H1 (cell line): ENCODE data around the gene LCN15. TPM values are rescaled to one million over a fixed set of nuclear protein-coding genes. Genes with fewer than 3 reads are reported as not detected.

Experiments
- CTCF ChIA-PET: fragments of 300-600 bp; sonication (Branson Sonifier 250); formaldehyde crosslinking; loops from one replicate; lab custom pipeline; 2021; ENCODE audit not compliant: partially characterized antibody; lab: Charles Lee
- POLR2A ChIA-PET: fragments of 300-600 bp; sonication (Branson Sonifier 250); formaldehyde crosslinking; loops from one replicate; lab custom pipeline; 2021; ENCODE audit warnings: inconsistent platforms; ENCODE audit not compliant: partially characterized antibody; lab: Charles Lee
- DNase-seq, 2 experiments: peaks; one replicate each; pipeline versions ENCODE4 v3.0.0 to v3.0.0-alpha.2; 2010 to 2022; ENCODE audit warnings: low spot score in 2 of 2, low read depth in 1 of 2, mixed read lengths in 1 of 2
- FAIRE-seq: peaks from 2 replicates; lab custom pipeline; 2011; peaks lifted over from hg19 to GRCh38; lab: Jason Lieb, UNC
- H2AFZ ChIP-seq: 2 replicates; pipeline ENCODE4 v1.8.1; 2012; ENCODE audit warnings: low read length, inconsistent platforms
- H2AK5ac ChIP-seq: 2 replicates; pipeline ENCODE4 v1.6.1; 2013; ENCODE audit warnings: low read depth, low read length
- H2BK120ac ChIP-seq: replicated peaks from 2 replicates; pipeline ENCODE3; 2013; ENCODE audit warnings: low read depth, low read length, inconsistent platforms
- H2BK12ac ChIP-seq: 2 replicates; pipeline ENCODE4 v1.6.1; 2013; ENCODE audit warnings: low read depth, low read length
- H2BK15ac ChIP-seq: 2 replicates; pipeline ENCODE4 v1.6.1; 2013; ENCODE audit warnings: low read length
- H2BK20ac ChIP-seq: 2 replicates; pipeline ENCODE4 v1.6.1; 2013; ENCODE audit warnings: low read length
- H2BK5ac ChIP-seq: 2 replicates; pipeline ENCODE4 v1.6.1; 2013; ENCODE audit warnings: low read depth, low read length
- H3K14ac ChIP-seq: 2 replicates; pipeline ENCODE4 v1.6.1; 2013; ENCODE audit warnings: inconsistent platforms; ENCODE audit not compliant: insufficient read length
- H3K18ac ChIP-seq: 2 replicates; pipeline ENCODE4 v1.6.1; 2013; ENCODE audit warnings: low read length; ENCODE audit errors: extremely low read depth
- H3K23ac ChIP-seq: 2 replicates; pipeline ENCODE4 v1.6.1; 2013; ENCODE audit warnings: inconsistent platforms; ENCODE audit not compliant: insufficient read length
- H3K23me2 ChIP-seq: 2 replicates; pipeline ENCODE4 v1.6.1; 2013; ENCODE audit warnings: low read depth, low read length
- H3K27ac ChIP-seq: 2 replicates; pipeline ENCODE4 v1.6.1; 2011; ENCODE audit warnings: low read depth, low read length, inconsistent platforms
- H3K27me3 ChIP-seq, 4 experiments: replicated peaks in 1 of 4; 1 replicate in 1 of 4; 2 replicates in 3 of 4; pipeline versions ENCODE4 v1.6.1 to v1.8.1; 2011 to 2013; ENCODE audit warnings: low read length in 3 of 4, mild to moderate bottlenecking in 3 of 4, inconsistent platforms in 2 of 4, mixed read lengths in 2 of 4, moderate library complexity in 1 of 4; ENCODE audit not compliant: control insufficient read depth in 3 of 4, insufficient read depth in 3 of 4; ENCODE audit errors: extremely low read depth in 1 of 4
- H3K36me3 ChIP-seq, 4 experiments: 2 replicates each; pipeline versions ENCODE4 v1.6.1 to v1.8.1; 2011 to 2013; ENCODE audit warnings: mild to moderate bottlenecking in 4 of 4, low read length in 3 of 4, moderate library complexity in 2 of 4, control low read depth in 1 of 4, inconsistent platforms in 1 of 4; ENCODE audit not compliant: insufficient read depth in 4 of 4, control insufficient read depth in 2 of 4
- H3K4ac ChIP-seq: replicated peaks from 2 replicates; pipeline ENCODE3; 2013; ENCODE audit warnings: low read length, low read depth, mixed read lengths, inconsistent platforms; ENCODE audit not compliant: insufficient read length
- H3K4me1 ChIP-seq, 4 experiments: replicated peaks in 1 of 4; 1 replicate in 1 of 4; 2 replicates in 3 of 4; pipeline versions ENCODE4 v1.6.1 to v1.8.1; 2011 to 2013; ENCODE audit warnings: low read length in 3 of 4, inconsistent platforms in 2 of 4, mixed read lengths in 1 of 4; ENCODE audit not compliant: insufficient read depth in 4 of 4, control insufficient read depth in 3 of 4
- H3K4me2 ChIP-seq, 2 experiments: 2 replicates each; pipeline versions ENCODE4 v1.6.1 to v1.8.1; 2011 to 2013; ENCODE audit warnings: low read depth in 2 of 2, low read length in 2 of 2, control low read depth in 1 of 2, inconsistent platforms in 1 of 2, mild to moderate bottlenecking in 1 of 2; ENCODE audit not compliant: insufficient read depth in 1 of 2
- H3K4me3 ChIP-seq, 4 experiments: fragments of 200-600, 300-600 bp in 1 of 4; sonication (generic), shearing (Covaris generic), sonication (Bioruptor Twin) in 1 of 4; 2 replicates each; pipeline versions ENCODE4 v1.5.1 to v1.8.1; 2011 to 2016; ENCODE audit warnings: low read length in 4 of 4, low read depth in 3 of 4, control low read depth in 2 of 4, inconsistent platforms in 2 of 4, mild to moderate bottlenecking in 2 of 4, mixed read lengths in 1 of 4, moderate library complexity in 1 of 4; ENCODE audit not compliant: insufficient read depth in 2 of 4; ENCODE audit errors: extremely low read depth in 1 of 4
- H3K56ac ChIP-seq: replicated peaks from 2 replicates; pipeline ENCODE3; 2013; ENCODE audit warnings: low read depth, mild to moderate bottlenecking, mixed read lengths, low read length, inconsistent platforms; ENCODE audit not compliant: insufficient read length
- H3K79me1 ChIP-seq: 2 replicates; pipeline ENCODE4 v1.6.1; 2013; ENCODE audit warnings: low read depth, low read length, control low read depth
- H3K79me2 ChIP-seq, 2 experiments: 2 replicates each; pipeline versions ENCODE4 v1.6.1 to v1.8.1; 2012 to 2013; ENCODE audit warnings: low read length in 2 of 2, mild to moderate bottlenecking in 2 of 2, inconsistent platforms in 1 of 2; ENCODE audit not compliant: insufficient read depth in 2 of 2, control insufficient read depth in 1 of 2
- H3K9ac ChIP-seq, 4 experiments: replicated peaks in 1 of 4; 1 replicate in 1 of 4; 2 replicates in 3 of 4; pipeline versions ENCODE4 v1.6.1 to v1.8.1; 2011 to 2013; ENCODE audit warnings: low read depth in 3 of 4, low read length in 3 of 4, control low read depth in 2 of 4, mild to moderate bottlenecking in 2 of 4, moderate library complexity in 2 of 4, inconsistent platforms in 1 of 4; ENCODE audit errors: extremely low read depth in 1 of 4
- H3K9me3 ChIP-seq, 2 experiments: 2 replicates each; pipeline versions ENCODE4 v1.6.1 to v1.8.1; 2012 to 2013; ENCODE audit warnings: mild to moderate bottlenecking in 2 of 2, moderate library complexity in 2 of 2, control low read depth in 1 of 2, inconsistent platforms in 1 of 2, low read depth in 1 of 2, low read length in 1 of 2, mixed read lengths in 1 of 2; ENCODE audit not compliant: insufficient read depth in 2 of 2
- H4K20me1 ChIP-seq, 2 experiments: replicated peaks in 1 of 2; 2 replicates each; pipeline versions ENCODE3 to v1.8.1; 2011 to 2013; ENCODE audit warnings: inconsistent platforms in 2 of 2, low read length in 2 of 2, mild to moderate bottlenecking in 1 of 2; ENCODE audit not compliant: insufficient read depth in 2 of 2, control insufficient read depth in 1 of 2
- H4K5ac ChIP-seq: 2 replicates; pipeline ENCODE4 v1.6.1; 2013; ENCODE audit warnings: low read length, low read depth, mixed read lengths, inconsistent platforms; ENCODE audit not compliant: insufficient read length
- H4K8ac ChIP-seq: 2 replicates; pipeline ENCODE4 v1.8.0; 2013; ENCODE audit warnings: mild to moderate bottlenecking, moderate library complexity, low read length, inconsistent platforms; ENCODE audit not compliant: insufficient read depth; ENCODE audit errors: extremely low read depth
- H4K91ac ChIP-seq: replicated peaks from 2 replicates; pipeline ENCODE3; 2013; ENCODE audit warnings: low read length, mixed read lengths, inconsistent platforms; ENCODE audit not compliant: insufficient read length
- GTF2F1 ChIP-seq: IDR thresholded peaks from 2 replicates; pipeline ENCODE4 v1.6.1; 2012; ENCODE audit warnings: low read depth, low read length, improper control_type of control experiment, borderline replicate concordance
- PHF8 ChIP-seq: fragments of 200-600 bp; sonication (generic); conservative IDR thresholded peaks from 2 replicates; pipeline ENCODE4 v1.7.1; 2012; ENCODE audit warnings: low read depth, mild to moderate bottlenecking, inconsistent platforms, low read length, moderate library complexity
- RAD21 ChIP-seq, 2 experiments: IDR thresholded peaks in 1 of 2; conservative IDR thresholded peaks in 1 of 2; 2 replicates each; pipeline ENCODE4 v1.6.1; 2011; ENCODE audit warnings: low read depth in 2 of 2, low read length in 2 of 2, improper control_type of control experiment in 1 of 2, inconsistent platforms in 1 of 2, mild to moderate bottlenecking in 1 of 2, moderate library complexity in 1 of 2
- SAP30 ChIP-seq: fragments of 300-600 bp; sonication (generic); IDR thresholded peaks from 2 replicates; pipeline ENCODE4 v1.7.1; 2012; ENCODE audit warnings: low read length, moderate library complexity, mild to moderate bottlenecking, inconsistent platforms; ENCODE audit not compliant: insufficient read depth, insufficient replicate concordance
- SRF ChIP-seq: IDR thresholded peaks from 2 replicates; pipeline ENCODE4 v1.6.1; 2011; ENCODE audit warnings: mild to moderate bottlenecking, low read depth, low read length, moderate library complexity
- TCF12 ChIP-seq: IDR thresholded peaks from 2 replicates; pipeline ENCODE4 v1.6.1; 2011; ENCODE audit warnings: low read depth, mild to moderate bottlenecking, low read length
- TEAD4 ChIP-seq: IDR thresholded peaks from 2 replicates; pipeline ENCODE4 v1.6.1; 2012; ENCODE audit warnings: low read depth, low read length, inconsistent platforms, mixed read lengths
- ZNF274 ChIP-seq: IDR thresholded peaks from 2 replicates; pipeline ENCODE4 v1.7.0; 2012; ENCODE audit warnings: low read length, borderline replicate concordance; ENCODE audit errors: extremely low read depth
- WGBS, 2 experiments: shearing (Covaris generic) in 1 of 2; methylation state at CpG; one replicate each; pipeline versions ENCODE4 v1.1.6 to v1.1.7; 2013 to 2015; ENCODE audit warnings: low lambda C conversion rate in 2 of 2, mixed read lengths in 2 of 2, inconsistent platforms in 1 of 2, low coverage in 1 of 2, missing lambda C conversion rate in 1 of 2; ENCODE audit not compliant: insufficient replicate concordance in 2 of 2, insufficient coverage in 1 of 2, insufficient read length in 1 of 2; ENCODE audit errors: extremely low coverage in 1 of 2, missing lambda C conversion rate in 1 of 2; 5-methylcytosine and 5-hydroxymethylcytosine counted together
- polyA plus RNA-seq, 7 experiments: library from polyadenylated mRNA; depleted of rRNA in 3 of 7; stranded (reverse) in 5 of 7; unstranded in 2 of 7; fragments of >200 nt in 5 of 7; fragments of 200-250 nt in 2 of 7; gene quantifications; 1 replicate in 5 of 7; 2 replicates in 1 of 7; 4 replicates in 1 of 7; pipeline versions ENCODE4 v1.2.1 to v1.2.3, GENCODE V29; 2011 to 2013; ENCODE audit warnings: missing spikeins in 2 of 7, mixed read lengths in 2 of 7
- total RNA-seq: library from RNA; stranded (reverse); fragmentation: NEBNext Ultra II Directional; extraction: Animal tissue kit (Norgen Biotek cat#: 25700); gene quantifications from 2 replicates; pipeline ENCODE4 v1.2.1, GENCODE V29; 2021
- TF ChIP-seq, protein P1 (sequence below): IDR thresholded peaks from 2 replicates; pipeline ENCODE4 v1.6.1; 2012; ENCODE audit warnings: inconsistent platforms
- TF ChIP-seq, protein P2 (sequence below), 3 experiments: IDR thresholded peaks; 1 replicate in 2 of 3; 2 replicates in 1 of 3; pipeline versions ENCODE4 v1.5.1 to v1.6.1; 2011; ENCODE audit warnings: low read length in 3 of 3, mild to moderate bottlenecking in 3 of 3, inconsistent platforms in 2 of 3, low read depth in 1 of 3, moderate library complexity in 1 of 3; ENCODE audit not compliant: insufficient read depth in 1 of 3; ENCODE audit errors: control extremely low read depth in 1 of 3

Gene LCN15
- total and polyA plus RNA-seq, 2 of the 8 experiments (the other 6 are each of a cell fraction or from before 2014, with no cell fraction given): 0.08 to 0.47 TPM

GRCh38 chr9:136740069-136740468 lies 24.2 kb downstream of the LCN15 start:
- H3K4ac ChIP-seq: no peak overlapping the region
- DNase-seq (no peak), FAIRE-seq (no peak)
- H2BK15ac ChIP-seq: no peak overlapping the region
- no peaks in the 10 kb centered on the region for H3K79me2 ChIP-seq
- H2AK5ac ChIP-seq: no peak overlapping the region
- H4K5ac ChIP-seq: no peak overlapping the region
- H3K27me3 ChIP-seq: peaks cover 0 to 4% (median 0%) of the 10 kb centered on the region in 4 experiments; a peak in 3 of 7 replicates
- H2BK12ac ChIP-seq: no peak overlapping the region
- no peak overlapping the region for H4K91ac ChIP-seq
- WGBS, 2 experiments: 93% methylated on average over 11 of the region's 11 CpGs; no CpG with 5 or more reads in 1 of the 2 experiments
- H3K27ac ChIP-seq: no peak overlapping the region
- no peak overlapping the region for H3K18ac ChIP-seq
- H3K23me2 ChIP-seq: no peaks in the 10 kb centered on the region; the same call in 1 of the 2 replicates
- H2AFZ ChIP-seq: no peak overlapping the region
- H3K14ac ChIP-seq: no peak overlapping the region
- H3K36me3 ChIP-seq: no peaks in the 10 kb centered on the region
- no peak overlapping the region for H3K9ac ChIP-seq
- H3K4me3 ChIP-seq: no peak overlapping the region
- H2BK120ac ChIP-seq: no peak overlapping the region
- H4K8ac ChIP-seq: no peak overlapping the region; the same call in 1 of the 2 replicates
- no peak overlapping the region for H3K56ac ChIP-seq
- no peak overlapping the region for H2BK5ac ChIP-seq
- H3K23ac ChIP-seq: no peak overlapping the region
- H3K79me1 ChIP-seq: no peaks in the 10 kb centered on the region
- ChIA-PET CTCF (interaction anchor here (0.6 to 1.6 kb wide), 3 partner anchors 12 to 394 kb away, joined by 3 to 5 read pairs (median 3); no protein-coding TSS in a partner anchor), POLR2A (interaction anchor here (1.3 to 11.7 kb wide), 2 partner anchors 10 to 16 kb away, joined by 3 to 137 read pairs; no protein-coding TSS in a partner anchor)
- no peak overlapping the region for H2BK20ac ChIP-seq
- H3K9me3 ChIP-seq: no peaks in the 10 kb centered on the region; a peak in 1 of 4 replicates
- H3K4me1 ChIP-seq: peaks cover 0 to 20% (median 8%) of the 10 kb centered on the region in 4 experiments; a peak in 6 of 7 replicates
- no peak overlapping the region for H3K4me2 ChIP-seq
- no peaks in the 10 kb centered on the region for H4K20me1 ChIP-seq
- TF ChIP-seq SAP30 (no peak), PHF8 (no peak), TEAD4 (no peak), RAD21 (IDR thresholded peaks at IDR 0.05 in 1 of 2, conservative IDR thresholded peaks at IDR 0.05 in 1 of 2; ENCODE audit: low read depth in 2 of 2, low read length in 2 of 2) (no peak), SRF (no peak), ZNF274 (no peak), TCF12 (no peak), GTF2F1 (no peak)
- TF ChIP-seq, protein P1, sequence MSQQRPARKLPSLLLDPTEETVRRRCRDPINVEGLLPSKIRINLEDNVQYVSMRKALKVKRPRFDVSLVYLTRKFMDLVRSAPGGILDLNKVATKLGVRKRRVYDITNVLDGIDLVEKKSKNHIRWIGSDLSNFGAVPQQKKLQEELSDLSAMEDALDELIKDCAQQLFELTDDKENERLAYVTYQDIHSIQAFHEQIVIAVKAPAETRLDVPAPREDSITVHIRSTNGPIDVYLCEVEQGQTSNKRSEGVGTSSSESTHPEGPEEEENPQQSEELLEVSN: no peak
- TF ChIP-seq, protein P2, sequence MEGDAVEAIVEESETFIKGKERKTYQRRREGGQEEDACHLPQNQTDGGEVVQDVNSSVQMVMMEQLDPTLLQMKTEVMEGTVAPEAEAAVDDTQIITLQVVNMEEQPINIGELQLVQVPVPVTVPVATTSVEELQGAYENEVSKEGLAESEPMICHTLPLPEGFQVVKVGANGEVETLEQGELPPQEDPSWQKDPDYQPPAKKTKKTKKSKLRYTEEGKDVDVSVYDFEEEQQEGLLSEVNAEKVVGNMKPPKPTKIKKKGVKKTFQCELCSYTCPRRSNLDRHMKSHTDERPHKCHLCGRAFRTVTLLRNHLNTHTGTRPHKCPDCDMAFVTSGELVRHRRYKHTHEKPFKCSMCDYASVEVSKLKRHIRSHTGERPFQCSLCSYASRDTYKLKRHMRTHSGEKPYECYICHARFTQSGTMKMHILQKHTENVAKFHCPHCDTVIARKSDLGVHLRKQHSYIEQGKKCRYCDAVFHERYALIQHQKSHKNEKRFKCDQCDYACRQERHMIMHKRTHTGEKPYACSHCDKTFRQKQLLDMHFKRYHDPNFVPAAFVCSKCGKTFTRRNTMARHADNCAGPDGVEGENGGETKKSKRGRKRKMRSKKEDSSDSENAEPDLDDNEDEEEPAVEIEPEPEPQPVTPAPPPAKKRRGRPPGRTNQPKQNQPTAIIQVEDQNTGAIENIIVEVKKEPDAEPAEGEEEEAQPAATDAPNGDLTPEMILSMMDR (IDR thresholded peaks at IDR 0.05; ENCODE audit: control extremely low read depth in 1 of 3, insufficient read depth in 1 of 3, low read depth in 1 of 3, low read length in 3 of 3): no peak
